ES-I3 (cell line): Measurements from ENCODE around the gene TSSK1B.
"Not testable (repeated sequence)": the region's sequence is repeated elsewhere in the genome, so short reads cannot be mapped to it uniquely, and the experiment has no call there.

Source experiments
- H3K36me3 ChIP-seq: 2 replicates; pipeline ENCODE4 v1.6.1; 2013; ENCODE audit warnings: mild to moderate bottlenecking, low read length, control low read depth, moderate library complexity; ENCODE audit not compliant: insufficient read depth
- H3K4me1 ChIP-seq: 2 replicates; pipeline ENCODE4 v1.6.1; 2013; ENCODE audit warnings: mild to moderate bottlenecking, control low read depth, low read length; ENCODE audit not compliant: insufficient read depth
- H3K9ac ChIP-seq: 2 replicates; pipeline ENCODE4 v1.6.1; 2013; ENCODE audit warnings: low read depth, mild to moderate bottlenecking, low read length, moderate library complexity
- H3K9me3 ChIP-seq: 2 replicates; pipeline ENCODE4 v1.6.1; 2013; ENCODE audit warnings: mild to moderate bottlenecking, low read length, moderate library complexity; ENCODE audit not compliant: control insufficient read depth, insufficient read depth

TSSK1B gene

DNA sequence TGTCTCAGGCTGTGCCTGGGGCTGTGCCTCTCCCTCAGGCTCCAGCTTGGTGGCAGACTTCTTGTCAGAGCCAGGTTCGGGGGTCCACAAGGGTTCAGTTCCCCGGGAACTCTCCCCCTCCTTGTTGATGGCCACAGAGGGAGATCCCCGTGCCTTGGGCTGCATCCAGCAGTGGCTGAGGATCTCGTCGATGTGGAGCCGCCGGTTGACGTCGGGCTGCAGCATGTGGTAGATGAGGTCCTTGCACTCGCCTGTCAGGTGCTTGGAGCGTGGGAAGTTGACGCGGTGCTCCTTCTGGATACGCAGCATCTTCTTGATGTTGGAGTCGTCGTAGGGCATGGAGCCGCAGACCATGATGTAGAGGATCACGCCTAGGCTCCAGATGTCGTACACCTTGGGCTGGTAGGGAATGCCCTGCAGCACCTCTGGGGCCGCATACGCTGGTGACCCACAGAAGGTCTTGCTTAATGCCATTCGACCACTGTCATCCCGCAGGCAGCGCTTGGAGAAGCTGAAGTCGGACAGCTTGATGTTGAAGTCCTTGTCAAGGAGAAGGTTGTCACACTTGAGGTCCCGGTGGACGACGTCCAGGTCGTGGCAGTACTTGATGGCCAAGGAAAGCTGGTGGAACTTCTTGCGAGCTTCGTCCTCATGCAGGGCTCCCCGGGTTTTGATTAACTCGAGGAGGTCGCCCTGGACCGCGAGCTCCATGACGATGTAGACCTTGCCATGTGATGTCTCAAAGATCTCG is 752 bp downstream of the TSSK1B start:
- H3K9me3 ChIP-seq: no peaks in the 10 kb centered on the region
- H3K4me1 ChIP-seq: no peaks in the 10 kb centered on the region
- no peak overlapping the region for H3K9ac ChIP-seq
- H3K36me3 ChIP-seq: no peaks in the 10 kb centered on the region

DNA sequence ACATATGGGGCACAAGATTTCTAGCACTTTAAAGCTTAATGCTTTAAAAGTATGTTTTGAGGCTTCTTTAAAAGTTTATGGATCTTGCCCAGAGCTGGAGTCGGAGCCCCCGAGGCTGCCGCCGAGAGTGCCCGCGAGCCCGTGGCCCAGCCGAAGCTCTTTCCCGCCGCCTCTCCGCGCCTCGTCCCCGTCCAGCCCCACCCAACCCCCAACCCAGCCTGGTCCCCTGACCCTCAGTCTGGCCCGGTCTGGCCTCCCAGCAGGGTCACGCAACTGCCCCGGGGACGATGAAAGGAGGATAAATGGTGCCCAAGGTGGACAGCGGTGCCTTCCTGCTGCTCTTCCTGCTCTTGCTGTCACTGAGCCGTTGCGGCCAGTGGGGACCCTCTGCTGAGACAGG is 1.7 kb downstream of the TSSK1B start:
- Histone ChIP-seq H3K9me3 (no peaks in the 10 kb centered on the region), H3K36me3 (no peaks in the 10 kb centered on the region), H3K4me1 (no peaks in the 10 kb centered on the region), H3K9ac (no peak overlapping the region)

DNA sequence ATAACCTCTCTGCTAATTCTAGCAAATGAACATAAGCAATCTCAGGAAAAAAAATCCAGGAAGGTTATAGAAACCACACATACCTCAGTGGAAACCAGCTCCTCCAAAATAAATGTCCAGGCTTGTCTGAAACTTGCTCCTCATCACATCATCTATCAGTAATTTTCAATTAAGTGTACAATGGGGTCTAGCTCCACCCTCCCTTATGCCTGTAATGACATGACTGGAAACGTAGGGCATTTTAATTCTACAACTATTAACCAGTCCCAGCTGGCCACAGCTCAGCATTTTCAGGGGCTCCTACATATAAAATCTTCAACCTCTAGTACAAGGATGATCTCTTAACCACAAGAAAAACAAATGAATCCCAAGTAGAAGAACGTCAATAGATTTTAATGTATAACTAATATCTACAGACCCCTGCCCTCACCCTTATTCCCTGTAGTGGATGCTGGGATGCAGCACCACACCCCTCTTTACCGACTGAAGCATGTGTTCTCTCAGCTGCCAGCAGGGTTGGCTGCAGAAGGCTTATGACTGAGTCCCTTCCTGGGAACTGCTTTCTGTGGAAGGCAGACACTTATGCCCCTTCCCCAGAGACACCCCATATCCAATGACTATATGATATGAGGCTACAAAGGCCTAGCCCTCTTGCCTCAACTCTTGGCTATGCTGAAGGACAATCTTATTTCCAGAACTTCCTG is 6.8 kb downstream of the TSSK1B start:
- H3K9ac ChIP-seq: no peak overlapping the region
- no peaks in the 10 kb centered on the region for H3K4me1 ChIP-seq
- no peaks in the 10 kb centered on the region for H3K9me3 ChIP-seq
- H3K36me3 ChIP-seq: no peaks in the 10 kb centered on the region

DNA sequence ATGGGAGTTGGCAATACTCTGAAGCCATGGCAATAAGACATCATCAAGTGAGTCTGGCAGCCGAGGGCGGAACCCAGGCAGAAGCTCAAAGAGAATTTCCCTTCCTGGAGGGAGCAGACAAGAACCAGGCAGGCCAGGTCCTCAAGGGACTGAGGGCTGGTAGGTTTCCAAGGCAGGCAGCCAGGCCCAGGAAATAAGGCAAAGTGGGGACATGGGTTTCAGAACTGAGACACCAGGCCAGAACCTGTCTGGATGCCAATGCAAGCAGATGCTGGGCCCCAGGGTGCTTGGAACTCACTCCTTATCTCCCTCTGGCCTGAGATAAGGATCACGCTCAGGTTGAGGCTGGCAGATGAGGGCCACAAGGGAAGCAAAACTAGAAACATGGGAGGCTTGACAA is 8.9 kb downstream of the TSSK1B start:
- no peak overlapping the region for H3K9ac ChIP-seq
- no peaks in the 10 kb centered on the region for H3K4me1 ChIP-seq
- no peaks in the 10 kb centered on the region for H3K9me3 ChIP-seq
- no peaks in the 10 kb centered on the region for H3K36me3 ChIP-seq

DNA sequence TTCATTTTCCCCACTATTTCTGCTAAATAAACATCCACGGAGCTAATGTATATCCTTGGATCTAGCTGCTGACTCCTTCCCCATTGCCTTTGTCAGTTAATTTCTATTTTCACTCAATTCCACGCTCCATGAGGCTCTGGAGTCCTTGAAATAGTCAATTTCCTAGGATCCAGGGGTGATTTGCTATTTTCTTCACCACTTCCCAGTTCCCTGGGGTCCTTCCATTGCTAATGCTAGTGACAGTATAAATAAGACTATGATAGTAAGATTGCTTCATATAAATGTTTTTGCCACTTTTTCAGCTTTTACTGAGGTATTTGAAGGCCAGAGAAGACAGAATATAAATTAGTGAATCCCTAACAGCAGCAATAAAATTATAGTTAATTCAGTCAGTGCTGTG is 13.1 kb downstream of the TSSK1B start:
- Histone ChIP-seq H3K36me3 (no peaks in the 10 kb centered on the region), H3K9ac (no peak overlapping the region), H3K4me1 (no peaks in the 10 kb centered on the region), H3K9me3 (no peaks in the 10 kb centered on the region)

DNA sequence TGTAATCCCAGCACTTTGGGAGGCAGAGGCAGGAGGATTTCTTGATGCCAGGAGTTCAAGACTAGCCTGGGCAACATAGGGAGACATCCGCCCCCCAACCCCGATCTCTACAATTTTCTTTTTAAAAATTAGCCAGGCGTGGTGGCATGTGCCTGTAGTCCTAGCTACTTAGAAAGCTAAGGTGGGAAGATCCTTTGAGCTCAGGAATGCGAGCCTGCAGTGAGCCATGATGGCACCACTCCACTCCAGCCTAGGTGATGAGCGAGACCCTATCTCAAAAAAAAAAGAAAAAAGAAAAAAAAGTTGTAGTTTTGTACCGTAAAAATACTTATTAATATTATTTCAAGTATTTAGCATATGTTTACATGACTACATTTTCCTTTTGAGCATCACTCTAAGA is 29.3 kb downstream of the TSSK1B start:
- Histone ChIP-seq H3K36me3 (no peaks in the 10 kb centered on the region), H3K9ac (no peak overlapping the region), H3K9me3 (no peaks in the 10 kb centered on the region), H3K4me1 (no peaks in the 10 kb centered on the region)

DNA sequence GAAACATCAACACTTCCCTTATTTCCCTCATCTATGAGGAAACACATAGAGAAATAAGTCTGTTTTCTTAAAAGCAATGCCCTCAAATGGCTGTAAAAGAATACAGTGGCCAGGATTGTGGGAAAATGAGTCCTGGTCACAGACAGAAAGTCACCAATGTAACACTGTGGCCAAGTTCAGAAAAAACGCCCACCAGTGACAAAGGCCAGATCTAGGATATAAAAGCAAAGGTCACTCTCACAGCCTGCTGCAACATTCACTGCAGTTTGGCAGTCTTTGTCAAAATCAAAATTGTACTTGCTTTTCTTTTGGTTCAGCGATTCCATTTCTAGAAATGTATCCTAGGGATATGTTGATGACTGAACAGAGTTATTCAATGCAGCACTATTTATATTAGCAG is 30.5 kb downstream of the TSSK1B start:
- Histone ChIP-seq H3K36me3 (no peaks in the 10 kb centered on the region), H3K4me1 (no peaks in the 10 kb centered on the region), H3K9me3 (no peaks in the 10 kb centered on the region), H3K9ac (no peak overlapping the region)

DNA sequence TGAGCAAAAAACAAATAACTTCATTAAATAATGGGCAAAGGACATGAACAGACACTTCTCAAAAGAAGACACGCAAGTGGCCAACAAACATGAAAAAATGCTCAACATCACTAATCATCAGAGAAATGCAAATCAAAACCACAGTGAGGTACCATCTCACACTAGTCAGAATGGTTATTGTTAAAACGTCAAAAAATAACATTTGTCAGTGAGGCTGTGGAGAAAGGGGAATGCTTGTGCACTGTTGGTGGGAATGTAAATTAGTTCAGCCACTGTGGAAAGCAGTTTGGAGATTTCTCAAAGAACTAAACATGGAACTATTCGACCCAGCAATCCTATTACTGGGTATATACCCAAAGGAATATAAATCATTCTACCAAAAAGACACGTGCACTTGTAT is 36.8 kb downstream of the TSSK1B start:
- H3K36me3 ChIP-seq, H3K9me3 ChIP-seq, H3K9ac ChIP-seq, H3K4me1 ChIP-seq: not testable (repeated sequence)

DNA sequence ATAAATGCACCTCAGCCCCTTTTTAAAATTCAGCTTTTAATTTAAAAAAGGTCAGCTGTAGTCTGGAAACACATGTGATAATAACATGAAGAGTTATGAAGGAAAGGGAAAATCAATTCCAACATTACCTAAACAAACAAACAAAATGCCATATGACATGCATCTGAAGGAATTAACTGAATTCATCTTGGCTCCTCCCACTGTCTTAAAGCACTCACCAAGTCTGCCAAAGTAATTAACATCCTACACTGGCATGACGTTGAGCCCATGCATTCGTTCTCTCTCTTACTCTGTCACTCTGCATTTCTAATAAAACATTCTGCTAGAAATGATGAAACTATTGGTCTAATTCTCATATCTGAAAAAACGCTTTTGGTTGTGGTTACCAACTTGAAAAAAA is 37.7 kb downstream of the TSSK1B start:
- Histone ChIP-seq H3K36me3 (no peaks in the 10 kb centered on the region), H3K9me3 (no peaks in the 10 kb centered on the region), H3K4me1 (no peaks in the 10 kb centered on the region), H3K9ac (no peak overlapping the region)

DNA sequence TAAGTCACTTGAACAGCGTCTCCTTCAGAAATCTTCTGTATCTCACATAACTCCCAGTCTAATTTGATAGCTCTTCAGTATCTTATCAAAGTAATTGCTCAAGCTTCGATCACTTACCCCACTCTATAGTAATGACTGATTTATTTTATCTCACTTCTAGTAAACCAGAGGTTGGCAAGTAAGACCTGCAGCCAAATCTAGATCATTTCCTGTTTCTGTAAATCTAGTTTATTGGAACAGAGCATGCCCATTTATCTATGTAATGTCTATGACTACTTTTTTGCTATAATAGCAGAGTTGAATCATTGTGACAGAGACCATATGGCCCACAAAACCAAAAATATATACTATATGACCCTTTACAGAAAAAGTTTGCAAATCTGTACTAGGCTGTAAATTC is 40.1 kb downstream of the TSSK1B start:
- Histone ChIP-seq H3K9me3 (no peaks in the 10 kb centered on the region), H3K9ac (no peak overlapping the region), H3K4me1 (no peaks in the 10 kb centered on the region), H3K36me3 (no peaks in the 10 kb centered on the region)

DNA sequence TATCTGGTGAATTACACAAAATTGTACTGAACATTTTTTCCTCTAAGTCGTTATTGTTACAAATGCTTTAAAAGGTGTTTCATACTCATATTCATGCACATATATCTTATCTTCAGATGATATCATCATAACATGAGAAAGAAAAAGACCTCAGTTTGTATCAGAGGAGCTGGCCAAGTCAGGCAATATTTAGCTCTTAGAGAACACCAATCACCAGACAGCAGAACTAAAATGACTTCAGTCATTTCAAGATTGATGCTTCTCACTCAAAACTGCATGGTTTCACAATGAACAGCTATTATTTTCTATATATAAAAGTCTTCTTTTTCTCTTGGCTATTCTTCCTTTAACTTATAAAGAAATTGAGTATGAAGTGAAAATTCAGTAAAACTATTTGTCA is 44.6 kb downstream of the TSSK1B start:
- Histone ChIP-seq H3K4me1 (no peaks in the 10 kb centered on the region), H3K9me3 (no peaks in the 10 kb centered on the region), H3K9ac (no peak overlapping the region), H3K36me3 (no peaks in the 10 kb centered on the region)

DNA sequence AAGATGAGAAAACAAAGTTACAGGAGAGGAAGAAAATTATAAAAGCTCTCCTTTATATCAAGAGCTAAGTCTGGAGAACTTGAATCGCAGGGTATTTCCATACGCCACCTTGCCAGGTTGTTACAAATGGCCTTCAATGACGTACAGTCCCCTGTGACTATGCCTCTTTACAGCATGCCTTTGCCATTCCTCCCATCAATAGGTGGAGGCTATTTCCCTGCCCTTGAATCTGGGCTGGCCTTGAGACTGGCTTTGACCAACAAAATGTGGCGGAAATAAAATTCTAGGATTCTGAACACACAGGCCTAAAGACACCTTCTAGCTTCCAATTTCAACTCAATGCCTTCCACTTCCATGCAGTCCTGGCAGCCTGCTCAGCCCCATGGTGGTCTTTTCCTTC is 45.7 kb downstream of the TSSK1B start:
- Histone ChIP-seq H3K9me3 (no peaks in the 10 kb centered on the region), H3K36me3 (no peaks in the 10 kb centered on the region), H3K4me1 (no peaks in the 10 kb centered on the region), H3K9ac (no peak overlapping the region)

DNA sequence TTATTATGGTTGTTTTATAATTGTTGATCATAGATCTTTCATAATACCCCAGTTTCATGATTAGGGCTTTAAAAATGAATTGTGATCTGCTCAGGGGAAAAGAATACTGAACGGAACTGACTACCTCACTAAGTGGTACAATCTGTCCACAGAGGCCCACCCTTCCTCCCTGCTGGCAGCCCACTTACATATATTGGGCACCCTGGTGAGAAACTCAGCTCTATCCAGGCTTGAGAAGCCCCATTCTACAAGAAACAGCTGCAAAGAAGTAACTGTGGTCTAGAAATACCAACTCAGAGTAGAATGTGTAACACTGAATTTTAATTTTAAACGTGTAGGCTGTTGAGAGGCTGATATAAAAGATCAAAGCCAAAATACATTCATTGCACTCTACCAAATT is 46.9 kb downstream of the TSSK1B start:
- no peaks in the 10 kb centered on the region for H3K36me3 ChIP-seq
- H3K4me1 ChIP-seq: no peaks in the 10 kb centered on the region
- no peaks in the 10 kb centered on the region for H3K9me3 ChIP-seq
- no peak overlapping the region for H3K9ac ChIP-seq

DNA sequence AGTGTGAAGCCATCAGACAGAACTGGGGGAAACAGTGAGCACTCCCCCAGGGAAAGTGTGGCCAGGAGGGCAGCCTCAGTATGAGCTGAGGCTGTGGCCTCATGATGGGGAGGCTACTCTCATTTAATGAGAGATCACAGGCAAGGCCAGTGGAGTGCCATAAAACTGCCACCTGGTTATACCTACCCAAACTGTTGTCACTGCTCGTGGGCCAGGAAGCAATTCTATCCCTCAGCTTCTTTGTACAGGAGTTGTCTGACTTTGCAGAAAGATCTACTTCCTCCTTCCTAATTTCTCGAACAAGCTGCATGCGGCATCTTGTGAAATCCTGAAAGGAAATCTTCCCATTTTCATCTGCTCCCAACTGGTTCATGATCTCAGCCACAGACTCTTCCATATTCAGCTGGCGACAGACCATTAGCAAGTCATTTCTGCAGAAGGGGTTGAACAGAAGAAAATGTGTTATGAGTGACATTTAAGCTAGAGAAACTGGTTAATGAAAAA is 50.0 kb downstream of the TSSK1B start:
- Histone ChIP-seq H3K4me1 (no peaks in the 10 kb centered on the region), H3K36me3 (no peaks in the 10 kb centered on the region), H3K9me3 (no peaks in the 10 kb centered on the region), H3K9ac (no peak overlapping the region)

DNA sequence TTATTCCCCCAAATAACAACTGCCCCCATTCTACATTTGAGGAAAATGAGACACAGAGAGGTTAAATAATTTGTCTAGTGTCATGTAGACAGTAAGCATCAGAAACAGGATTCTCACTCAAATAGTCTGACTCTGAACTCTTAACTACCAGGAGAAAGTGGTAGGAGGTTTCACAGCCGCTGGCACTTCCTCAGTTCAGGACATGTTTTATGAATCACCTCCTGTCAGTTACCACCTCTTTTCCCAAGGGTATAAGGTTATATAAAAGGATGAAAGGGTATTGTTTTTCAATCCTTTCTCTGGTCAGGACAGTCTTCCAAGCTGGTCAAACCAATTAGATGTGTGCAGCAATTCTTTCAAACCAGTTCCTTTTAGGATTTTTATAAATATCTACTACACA is 52.1 kb downstream of the TSSK1B start:
- H3K36me3 ChIP-seq: no peaks in the 10 kb centered on the region
- H3K4me1 ChIP-seq: no peaks in the 10 kb centered on the region
- no peak overlapping the region for H3K9ac ChIP-seq
- H3K9me3 ChIP-seq: no peaks in the 10 kb centered on the region
